PC-9 (cell line): Measurements from ENCODE around the gene DCTD.

Source experiments
- EZH2 ChIP-seq: fragments of 200-600 bp; sonication (generic); IDR thresholded peaks from 2 replicates; pipeline ENCODE4 v1.8.0; 2017; ENCODE audit warnings: antibody characterized with exemption, low read depth
- TF ChIP-seq, protein P1 (sequence below): fragments of 200-600 bp; sonication (generic); conservative IDR thresholded peaks from 2 replicates; pipeline ENCODE4 v1.6.1; 2017; ENCODE audit warnings: mixed run types, antibody characterized with exemption, mild to moderate bottlenecking, moderate library complexity

DNA sequence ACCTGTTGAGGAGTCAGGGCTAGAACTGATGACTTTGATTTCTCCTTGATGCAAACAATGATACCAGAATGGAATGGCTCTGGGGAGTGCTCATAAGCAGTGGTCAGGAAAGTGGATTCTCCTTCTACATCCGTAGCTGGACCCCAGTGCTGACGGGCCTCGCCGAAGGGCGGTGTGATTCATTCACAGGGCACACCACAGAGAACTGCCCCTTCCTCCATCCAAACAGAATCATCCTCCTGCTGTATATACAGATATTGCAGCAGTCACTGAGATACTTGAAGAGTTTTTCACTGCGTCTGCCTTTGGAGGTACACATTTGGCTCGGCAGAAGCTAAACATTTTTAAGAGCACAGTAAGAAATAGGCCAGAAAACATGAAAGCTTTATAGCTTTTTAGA lies 7.3 kb upstream of the DCTD start:
- TF ChIP-seq, protein P1, sequence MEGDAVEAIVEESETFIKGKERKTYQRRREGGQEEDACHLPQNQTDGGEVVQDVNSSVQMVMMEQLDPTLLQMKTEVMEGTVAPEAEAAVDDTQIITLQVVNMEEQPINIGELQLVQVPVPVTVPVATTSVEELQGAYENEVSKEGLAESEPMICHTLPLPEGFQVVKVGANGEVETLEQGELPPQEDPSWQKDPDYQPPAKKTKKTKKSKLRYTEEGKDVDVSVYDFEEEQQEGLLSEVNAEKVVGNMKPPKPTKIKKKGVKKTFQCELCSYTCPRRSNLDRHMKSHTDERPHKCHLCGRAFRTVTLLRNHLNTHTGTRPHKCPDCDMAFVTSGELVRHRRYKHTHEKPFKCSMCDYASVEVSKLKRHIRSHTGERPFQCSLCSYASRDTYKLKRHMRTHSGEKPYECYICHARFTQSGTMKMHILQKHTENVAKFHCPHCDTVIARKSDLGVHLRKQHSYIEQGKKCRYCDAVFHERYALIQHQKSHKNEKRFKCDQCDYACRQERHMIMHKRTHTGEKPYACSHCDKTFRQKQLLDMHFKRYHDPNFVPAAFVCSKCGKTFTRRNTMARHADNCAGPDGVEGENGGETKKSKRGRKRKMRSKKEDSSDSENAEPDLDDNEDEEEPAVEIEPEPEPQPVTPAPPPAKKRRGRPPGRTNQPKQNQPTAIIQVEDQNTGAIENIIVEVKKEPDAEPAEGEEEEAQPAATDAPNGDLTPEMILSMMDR, result no peak
- TF ChIP-seq EZH2, result no peak
